Calu3 (cell line): ENCODE data around the gene INHBC. TPM values are rescaled to one million over a fixed set of nuclear protein-coding genes. Genes with fewer than 3 reads are reported as not detected.
"Not testable (repeated sequence)": the region's sequence is repeated elsewhere in the genome, so short reads cannot be mapped to it uniquely, and the experiment has no call there.

ENCODE experiments used
- BruUV-seq: library from RNA; stranded (reverse); fragments of 400-500 nt; replicated peaks from 2 replicates; lab custom pipeline; 2021; lab: Mats Ljungman, UMichigan
- CTCF ChIA-PET: fragments of 300-600 bp; sonication (Branson Sonifier 250); formaldehyde crosslinking; loops from one replicate; lab custom pipeline; 2022; ENCODE audit warnings: antibody characterized with exemption; lab: Charles Lee
- DNase-seq: peaks from one replicate; pipeline ENCODE4 v3.0.0; 2022
- H3K27ac Mint-ChIP-seq: one replicate; pipeline ENCODE4 v1.8.0; 2022; ENCODE audit warnings: mixed read lengths; ENCODE audit not compliant: unreplicated experiment
- H3K27me3 Mint-ChIP-seq: one replicate; pipeline ENCODE4 v1.8.0; 2022; ENCODE audit warnings: mixed read lengths; ENCODE audit not compliant: unreplicated experiment
- H3K36me3 Mint-ChIP-seq: one replicate; pipeline ENCODE4 v1.8.0; 2022; ENCODE audit warnings: mild to moderate bottlenecking, moderate library complexity, mixed read lengths; ENCODE audit not compliant: insufficient read depth, unreplicated experiment
- H3K4me1 Mint-ChIP-seq: one replicate; pipeline ENCODE4 v1.8.0; 2022; ENCODE audit warnings: mild to moderate bottlenecking, low read depth, mixed read lengths; ENCODE audit not compliant: unreplicated experiment
- H3K4me3 Mint-ChIP-seq: one replicate; pipeline ENCODE4 v1.8.0; 2022; ENCODE audit warnings: mild to moderate bottlenecking, low read depth, moderate library complexity, mixed read lengths; ENCODE audit not compliant: unreplicated experiment
- H3K9me3 Mint-ChIP-seq: one replicate; pipeline ENCODE4 v1.8.0; 2022; ENCODE audit warnings: low read depth, mixed read lengths; ENCODE audit not compliant: unreplicated experiment
- intact Hi-C: fragments of 100-400 bp; cut with micrococcal nuclease; formaldehyde crosslinking; loops from one replicate; pipeline ENCODE4 v1.10.0; 2022; ENCODE audit not compliant: unreplicated experiment
- total RNA-seq: library from RNA; stranded (reverse); gene quantifications from 2 replicates; pipeline ENCODE4 v1.2.3, GENCODE V29; 2022
- TF ChIP-seq, protein P1 (sequence below): fragments of 200-600 bp; IDR thresholded peaks from one replicate; pipeline ENCODE4 v1.8.0; 2022; ENCODE audit warnings: antibody characterized with exemption; ENCODE audit not compliant: unreplicated experiment

The INHBC gene
- total RNA-seq, 1 experiment from 2014 or later, result not detected

GRCh38 chr12:57389033-57389432, 45.6 kb upstream of the INHBC start:
- Mint-ChIP-seq H3K9me3 (no peaks in the 10 kb centered on the region), H3K27me3 (no peaks in the 10 kb centered on the region), H3K27ac (no peak overlapping the region), H3K4me1 (no peaks in the 10 kb centered on the region), H3K36me3 (peaks cover 40% of the 10 kb centered on the region), H3K4me3 (no peak overlapping the region)
- no TSS peak for BruUV-seq
- DNase-seq, result no peak
- intact Hi-C loops, result no loop called here
- CTCF ChIA-PET, result interaction anchor here (1.2 kb wide), 1 partner anchor 11 kb away, joined by 3 read pairs; no protein-coding TSS in a partner anchor
- TF ChIP-seq, protein P1, sequence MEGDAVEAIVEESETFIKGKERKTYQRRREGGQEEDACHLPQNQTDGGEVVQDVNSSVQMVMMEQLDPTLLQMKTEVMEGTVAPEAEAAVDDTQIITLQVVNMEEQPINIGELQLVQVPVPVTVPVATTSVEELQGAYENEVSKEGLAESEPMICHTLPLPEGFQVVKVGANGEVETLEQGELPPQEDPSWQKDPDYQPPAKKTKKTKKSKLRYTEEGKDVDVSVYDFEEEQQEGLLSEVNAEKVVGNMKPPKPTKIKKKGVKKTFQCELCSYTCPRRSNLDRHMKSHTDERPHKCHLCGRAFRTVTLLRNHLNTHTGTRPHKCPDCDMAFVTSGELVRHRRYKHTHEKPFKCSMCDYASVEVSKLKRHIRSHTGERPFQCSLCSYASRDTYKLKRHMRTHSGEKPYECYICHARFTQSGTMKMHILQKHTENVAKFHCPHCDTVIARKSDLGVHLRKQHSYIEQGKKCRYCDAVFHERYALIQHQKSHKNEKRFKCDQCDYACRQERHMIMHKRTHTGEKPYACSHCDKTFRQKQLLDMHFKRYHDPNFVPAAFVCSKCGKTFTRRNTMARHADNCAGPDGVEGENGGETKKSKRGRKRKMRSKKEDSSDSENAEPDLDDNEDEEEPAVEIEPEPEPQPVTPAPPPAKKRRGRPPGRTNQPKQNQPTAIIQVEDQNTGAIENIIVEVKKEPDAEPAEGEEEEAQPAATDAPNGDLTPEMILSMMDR, result no peak

GRCh38 chr12:57390174-57390573, 44.4 kb upstream of the INHBC start:
- Mint-ChIP-seq H3K27ac (no peak overlapping the region), H3K4me3 (no peak overlapping the region), H3K4me1 (no peaks in the 10 kb centered on the region), H3K36me3 (peaks cover 44% of the 10 kb centered on the region), H3K9me3 (no peaks in the 10 kb centered on the region), H3K27me3 (no peaks in the 10 kb centered on the region)
- TF ChIP-seq, protein P1, result no peak
- DNase-seq, result no peak
- intact Hi-C loops, result no loop called here
- no TSS peak for BruUV-seq
- CTCF ChIA-PET, result interaction anchor here (0.5 kb wide), 1 partner anchor 109 kb away, joined by 3 read pairs; no protein-coding TSS in a partner anchor

GRCh38 chr12:57395121-57395520, 39.5 kb upstream of the INHBC start:
- no peaks in the 10 kb centered on the region for H3K9me3 Mint-ChIP-seq
- peaks cover 33% of the 10 kb centered on the region for H3K36me3 Mint-ChIP-seq
- intact Hi-C loops, result no loop called here
- H3K27me3 Mint-ChIP-seq, result no peaks in the 10 kb centered on the region
- no peak overlapping the region for H3K27ac Mint-ChIP-seq
- no peak overlapping the region for H3K4me3 Mint-ChIP-seq
- TF ChIP-seq, protein P1, result no peak
- H3K4me1 Mint-ChIP-seq, result no peaks in the 10 kb centered on the region
- CTCF ChIA-PET, result no interaction called here
- BruUV-seq, result no TSS peak
- DNase-seq, result no peak

- Mint-ChIP-seq H3K36me3 (peaks cover 20% of the 10 kb centered on the region), H3K4me3 (no peak overlapping the region), H3K27me3 (no peaks in the 10 kb centered on the region), H3K27ac (no peak overlapping the region), H3K9me3 (no peaks in the 10 kb centered on the region), H3K4me1 (no peaks in the 10 kb centered on the region)
- CTCF ChIA-PET, result interaction anchor here (0.7 kb wide), 1 partner anchor 12 kb away, joined by 6 read pairs; no protein-coding TSS in a partner anchor
- DNase-seq, result no peak
- no TSS peak for BruUV-seq
- intact Hi-C loops, result no loop called here
- TF ChIP-seq, protein P1, result no peak
Observed at GRCh38 chr12:57397441-57397840, 37.1 kb upstream of the INHBC start.

DNA sequence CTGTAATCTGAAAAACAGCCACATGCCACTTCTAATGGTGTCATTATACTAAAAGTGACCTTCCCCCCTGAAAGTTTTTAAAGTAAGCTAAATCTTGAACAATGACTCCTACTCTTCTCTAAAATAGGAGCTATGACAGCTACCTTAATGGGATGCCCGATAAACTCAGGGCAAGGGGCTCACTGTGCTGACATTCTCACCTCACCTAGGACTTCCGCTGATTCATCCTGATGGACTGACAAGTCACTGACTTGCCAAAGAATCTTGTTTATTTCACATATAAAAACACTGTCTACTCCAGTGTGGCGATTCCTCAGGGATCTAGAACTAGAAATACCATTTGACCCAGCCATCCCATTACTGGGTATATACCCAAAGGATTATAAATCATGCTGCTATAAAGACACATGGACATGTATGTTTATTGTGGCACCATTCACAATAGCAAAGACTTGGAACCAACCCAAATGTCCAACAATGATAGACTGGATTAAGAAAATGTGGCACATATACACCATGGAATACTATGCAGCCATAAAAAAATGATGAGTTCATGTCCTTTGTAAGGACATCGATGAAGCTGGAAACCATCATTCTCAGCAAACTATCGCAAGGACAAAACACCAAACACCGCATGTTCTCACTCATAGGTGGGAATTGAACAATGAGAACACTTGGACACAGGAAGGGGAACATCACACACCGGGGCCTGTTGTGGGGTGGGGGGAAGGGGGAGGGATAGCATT, 34.7 kb upstream of the INHBC start:
- H3K36me3 Mint-ChIP-seq, H3K27me3 Mint-ChIP-seq, H3K4me3 Mint-ChIP-seq, DNase-seq, H3K4me1 Mint-ChIP-seq, H3K9me3 Mint-ChIP-seq, BruUV-seq, H3K27ac Mint-ChIP-seq, intact Hi-C loops: not testable (repeated sequence)
- CTCF ChIA-PET, result interaction anchor here (0.6 to 1.2 kb wide), 4 partner anchors 9 to 115 kb away, joined by 3 to 4 read pairs (median 3); no protein-coding TSS in a partner anchor
